Testis (tissue), 3 donors: Measurements from ENCODE around the gene FAM193A. TPM values are rescaled to one million over a fixed set of nuclear protein-coding genes. Genes with fewer than 3 reads are reported as not detected.

Experiments
- DNase-seq: peaks from one replicate; pipeline ENCODE4 v3.0.0-alpha.2; 2019
- H3K27ac ChIP-seq, 2 donors: fragments of 200-600 bp; sonication (generic); one replicate each; pipeline ENCODE4 v1.5.1; 2019
- H3K27me3 ChIP-seq: fragments of 200-600 bp; sonication (generic); one replicate; pipeline ENCODE4 v1.5.1; 2019
- H3K36me3 ChIP-seq: fragments of 200-600 bp; sonication (generic); one replicate; pipeline ENCODE4 v1.5.1; 2017; ENCODE audit warnings: low read depth; ENCODE audit errors: missing control alignments
- H3K4me1 ChIP-seq: fragments of 200-600 bp; sonication (generic); one replicate; pipeline ENCODE4 v1.5.1; 2019
- H3K4me3 ChIP-seq, 2 donors: fragments of 200-600 bp; sonication (generic); one replicate each; pipeline ENCODE4 v1.5.1; 2017 to 2019
- H3K9me3 ChIP-seq: fragments of 200-600 bp; sonication (generic); one replicate; pipeline ENCODE4 v1.5.1; 2017
- POLR2A ChIP-seq: fragments of 450-650 bp; IDR thresholded peaks from one replicate; pipeline ENCODE4 v1.6.1; 2017; ENCODE audit warnings: antibody characterized with exemption, mild to moderate bottlenecking, moderate library complexity
- WGBS, 2 donors: methylation state at CpG; one replicate each; pipeline ENCODE4 v1.1.5; 2018; 5-methylcytosine and 5-hydroxymethylcytosine counted together
- intact Hi-C: fragments of 100-400 bp; cut with DNase I; formaldehyde crosslinking; loops from one replicate; pipeline ENCODE4 v1.15.1; 2023; ENCODE audit warnings: low total_unique reads
- polyA plus RNA-seq: library from polyadenylated mRNA; stranded (reverse); fragments of 350-450 nt; fragmentation: Illumina TruSeq; extraction: RNeasy Lipid Tissue Mini Kit (QIAGEN cat#74804); gene quantifications from one replicate; pipeline ENCODE4 v1.2.3, GENCODE V29; 2014; ENCODE audit warnings: low read depth, low replicate concordance; ENCODE audit not compliant: insufficient read depth
- total RNA-seq, 2 donors: library from RNA; depleted of rRNA; stranded (reverse); fragments of >200 nt; gene quantifications; one replicate each; pipeline ENCODE4 v1.2.3, GENCODE V29; 2016
- TF ChIP-seq, protein P1 (sequence below), 3 experiments: fragments of 450-650 bp in 2 of 3; fragments of 200-600 bp in 1 of 3; sonication (generic) in 1 of 3; IDR thresholded peaks; one replicate each; pipeline ENCODE4 v1.5.1; 2016 to 2019; ENCODE audit warnings: antibody characterized with exemption in 3 of 3, mild to moderate bottlenecking in 2 of 3, moderate library complexity in 1 of 3

FAM193A gene
- total and polyA plus RNA-seq, 3 donors from 2014 or later, result 50.4 to 92.4 (median 78.7) TPM

- H3K36me3 ChIP-seq, result no peaks in the 10 kb centered on the region
- TF ChIP-seq, protein P1, sequence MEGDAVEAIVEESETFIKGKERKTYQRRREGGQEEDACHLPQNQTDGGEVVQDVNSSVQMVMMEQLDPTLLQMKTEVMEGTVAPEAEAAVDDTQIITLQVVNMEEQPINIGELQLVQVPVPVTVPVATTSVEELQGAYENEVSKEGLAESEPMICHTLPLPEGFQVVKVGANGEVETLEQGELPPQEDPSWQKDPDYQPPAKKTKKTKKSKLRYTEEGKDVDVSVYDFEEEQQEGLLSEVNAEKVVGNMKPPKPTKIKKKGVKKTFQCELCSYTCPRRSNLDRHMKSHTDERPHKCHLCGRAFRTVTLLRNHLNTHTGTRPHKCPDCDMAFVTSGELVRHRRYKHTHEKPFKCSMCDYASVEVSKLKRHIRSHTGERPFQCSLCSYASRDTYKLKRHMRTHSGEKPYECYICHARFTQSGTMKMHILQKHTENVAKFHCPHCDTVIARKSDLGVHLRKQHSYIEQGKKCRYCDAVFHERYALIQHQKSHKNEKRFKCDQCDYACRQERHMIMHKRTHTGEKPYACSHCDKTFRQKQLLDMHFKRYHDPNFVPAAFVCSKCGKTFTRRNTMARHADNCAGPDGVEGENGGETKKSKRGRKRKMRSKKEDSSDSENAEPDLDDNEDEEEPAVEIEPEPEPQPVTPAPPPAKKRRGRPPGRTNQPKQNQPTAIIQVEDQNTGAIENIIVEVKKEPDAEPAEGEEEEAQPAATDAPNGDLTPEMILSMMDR (IDR thresholded peaks at IDR 0.05), result no peak
- TF ChIP-seq POLR2A, result no peak
- H3K9me3 ChIP-seq, result no peaks in the 10 kb centered on the region
- H3K4me1 ChIP-seq, result peaks cover 9% of the 10 kb centered on the region
- WGBS, 2 donors, result 92 to 95% methylated on average over 28 of the region's 28 CpGs
- H3K27ac ChIP-seq, result no peak overlapping the region
- no peak for DNase-seq
- intact Hi-C loops, result no loop called here
- no peak overlapping the region for H3K4me3 ChIP-seq
- H3K27me3 ChIP-seq, result no peaks in the 10 kb centered on the region
Measured at GRCh38 chr4:2744576-2745270, 208.3 kb downstream of the FAM193A start.

DNA sequence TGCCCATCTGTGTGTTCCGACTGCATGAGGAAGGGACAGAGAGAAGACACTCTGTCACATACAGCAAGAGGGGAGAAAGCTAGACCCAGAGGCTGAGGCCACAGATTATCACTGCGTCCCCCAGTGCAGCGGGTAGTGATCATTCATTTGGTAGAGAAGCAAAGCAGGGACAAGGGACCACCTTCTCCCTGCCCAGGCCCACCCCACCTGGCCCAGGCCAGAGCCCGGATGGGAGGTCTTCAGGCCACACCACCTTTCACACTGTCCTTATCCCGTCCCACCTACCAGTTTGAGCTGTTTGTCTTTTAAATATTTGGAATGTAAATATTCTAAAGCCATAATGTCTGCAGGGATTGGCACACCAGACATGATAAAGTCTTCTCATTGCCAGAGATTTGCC is 209.1 kb downstream of the FAM193A start:
- H3K36me3 ChIP-seq, result no peaks in the 10 kb centered on the region
- no peak overlapping the region for H3K27ac ChIP-seq
- peaks cover 17% of the 10 kb centered on the region for H3K4me1 ChIP-seq
- H3K4me3 ChIP-seq, result no peak overlapping the region
- TF ChIP-seq, protein P1 (IDR thresholded peaks at IDR 0.05), result no peak
- no peak for TF ChIP-seq POLR2A
- no peak for DNase-seq
- no peaks in the 10 kb centered on the region for H3K9me3 ChIP-seq
- intact Hi-C loops, result no loop called here
- 90 to 98% methylated on average over 5 of the region's 5 CpGs for WGBS, 2 donors
- H3K27me3 ChIP-seq, result no peaks in the 10 kb centered on the region

DNA sequence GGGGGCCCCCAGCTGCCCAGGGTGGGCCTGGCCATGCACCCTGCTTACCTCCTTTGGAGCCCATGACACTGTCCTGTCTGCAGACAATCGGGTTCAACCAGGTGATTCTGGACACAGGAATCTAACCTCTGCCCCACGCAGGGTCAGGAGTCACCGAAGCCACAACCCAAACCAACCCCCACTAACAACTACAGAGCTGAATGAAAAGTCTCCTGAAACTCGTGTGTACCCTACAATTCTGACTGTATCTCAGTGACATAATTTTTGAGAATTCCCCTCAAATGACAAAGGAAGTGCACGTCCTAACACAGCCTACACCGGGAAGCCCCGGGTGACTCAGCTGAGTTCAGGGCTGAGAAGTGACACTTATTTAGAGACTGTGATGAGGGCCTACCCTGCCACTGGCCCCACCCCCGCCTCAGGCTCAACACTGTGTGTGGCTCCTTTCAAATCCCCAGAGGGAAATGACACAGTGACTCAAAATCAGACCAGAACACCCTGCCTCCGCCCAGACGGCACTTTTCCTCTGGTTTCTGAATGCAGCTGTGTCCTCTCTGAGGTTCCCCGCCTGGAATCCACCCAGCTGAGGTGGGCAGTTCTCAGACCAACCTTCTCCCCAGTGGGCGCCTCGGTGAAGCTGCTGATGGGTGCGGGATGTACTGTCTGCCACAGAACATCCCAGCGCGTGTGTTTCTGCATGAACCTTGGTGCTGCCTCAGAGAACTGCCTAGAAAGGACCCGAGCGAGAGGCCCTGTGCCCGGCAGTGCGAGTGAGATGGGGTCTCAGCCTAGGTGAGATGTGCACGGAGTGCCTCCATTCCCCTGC is 209.7 kb downstream of the FAM193A start:
- Histone ChIP-seq H3K9me3 (no peaks in the 10 kb centered on the region), H3K4me3 (no peak overlapping the region), H3K27ac (no peak overlapping the region), H3K27me3 (no peaks in the 10 kb centered on the region), H3K4me1 (peaks cover 23% of the 10 kb centered on the region), H3K36me3 (no peaks in the 10 kb centered on the region)
- intact Hi-C loops, result no loop called here
- 69 to 86% methylated on average over 9 to 21 of the region's 21 CpGs for WGBS, 2 donors
- no peak for DNase-seq
- TF ChIP-seq, protein P1 (IDR thresholded peaks at IDR 0.05), result no peak
- TF ChIP-seq POLR2A, result no peak

DNA sequence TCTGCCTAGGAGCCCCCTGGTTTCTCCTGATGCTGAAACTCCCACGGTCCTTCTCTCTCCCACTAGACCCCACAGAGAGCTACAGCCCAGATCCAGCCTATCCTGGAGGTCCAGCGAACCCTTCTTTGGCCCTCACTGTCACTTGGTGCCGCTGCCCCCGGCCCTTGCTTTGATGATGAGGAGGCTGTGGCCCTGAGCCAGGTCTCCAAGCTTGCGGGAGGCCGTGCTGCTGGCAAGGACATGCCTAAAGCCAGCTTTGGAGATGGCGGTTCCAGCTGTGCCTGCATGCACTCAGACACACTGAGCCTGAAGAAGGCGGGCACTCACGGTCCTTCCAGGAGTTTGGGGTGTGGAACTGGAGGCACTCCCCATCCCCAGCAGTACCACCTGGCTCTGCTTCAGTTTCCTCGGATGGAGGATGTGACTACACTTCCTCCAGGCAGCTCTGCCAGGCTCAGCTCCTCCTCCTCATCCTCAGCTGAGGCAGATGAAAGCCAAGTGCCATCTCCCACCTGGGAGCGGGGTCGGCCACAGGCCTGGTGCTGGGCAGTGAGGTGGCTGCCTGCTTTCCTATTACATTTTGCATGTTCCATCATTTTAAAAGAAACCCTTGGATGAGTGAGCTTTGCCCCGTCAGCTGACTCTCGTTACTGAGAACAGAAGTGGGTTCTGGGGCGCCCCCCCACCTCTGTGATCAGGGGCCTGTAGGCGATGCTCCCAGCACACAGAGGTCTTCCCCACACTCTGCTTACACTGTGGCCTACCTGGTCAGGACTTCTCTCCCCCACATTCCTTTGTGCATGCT is 210.6 kb downstream of the FAM193A start:
- no peak for TF ChIP-seq POLR2A
- TF ChIP-seq, protein P1 (IDR thresholded peaks at IDR 0.05), result no peak
- intact Hi-C loops, result no loop called here
- DNase-seq, result no peak
- H3K9me3 ChIP-seq, result no peaks in the 10 kb centered on the region
- WGBS, 2 donors, result 84 to 85% methylated on average over 15 to 16 of the region's 16 CpGs
- H3K27me3 ChIP-seq, result no peaks in the 10 kb centered on the region
- H3K27ac ChIP-seq, result no peak overlapping the region
- H3K4me3 ChIP-seq, result no peak overlapping the region
- no peaks in the 10 kb centered on the region for H3K36me3 ChIP-seq
- H3K4me1 ChIP-seq, result peaks cover 24% of the 10 kb centered on the region
